ENCODE measurements around the gene ENO2. TPM values are rescaled to one million over a fixed set of nuclear protein-coding genes. Genes with fewer than 3 reads are reported as not detected.
"Not testable (repeated sequence)": the region's sequence is repeated elsewhere in the genome, so short reads cannot be mapped to it uniquely, and the experiment has no call there.

The ENO2 gene
- total RNA-seq, 1 experiment from 2014 or later = 166 TPM

DNA sequence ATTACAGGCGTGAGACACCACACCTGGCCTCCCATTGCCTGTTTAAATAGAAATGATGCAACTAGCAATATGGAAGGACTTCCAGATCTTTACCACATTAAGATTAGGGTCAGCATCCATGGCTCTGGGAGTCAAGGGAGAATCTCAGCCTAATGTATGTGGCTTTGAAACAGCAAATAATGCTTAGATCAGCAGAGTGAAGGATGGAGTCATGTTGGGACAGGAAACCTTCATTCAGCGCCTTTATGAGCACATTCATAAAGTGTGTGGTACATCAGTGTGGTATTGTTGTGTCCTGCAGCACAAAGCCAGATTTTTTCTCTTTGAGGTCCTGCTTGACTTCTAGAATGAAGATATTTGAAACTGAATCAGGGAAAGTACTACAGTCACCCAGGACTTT, 26.0 kb upstream of the ENO2 start:
- TF ChIP-seq CTCF (conservative IDR thresholded peaks at IDR 0.05) = no peak

DNA sequence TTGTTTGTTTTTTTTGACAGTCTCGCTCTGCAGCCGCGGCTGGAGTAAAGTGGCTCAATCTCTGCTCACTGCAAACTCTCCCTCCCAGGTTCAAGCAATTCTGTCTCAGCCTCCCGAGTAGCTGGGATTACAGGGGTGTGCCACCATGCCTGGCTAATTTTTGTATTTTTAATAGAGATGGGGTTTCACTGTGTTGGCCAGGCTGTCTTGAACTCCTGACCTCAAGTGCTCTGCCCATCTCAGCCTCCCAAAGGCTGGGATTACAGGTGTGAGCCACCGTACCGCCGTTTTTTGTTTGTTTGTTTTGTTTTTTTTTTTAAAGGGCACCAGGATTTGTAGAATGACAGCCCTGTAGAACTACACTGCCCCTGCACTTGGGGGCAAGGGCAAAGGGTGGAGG, 25.6 kb upstream of the ENO2 start:
- not testable (repeated sequence) for H2AFZ ChIP-seq (ENCODE audit: low read length); H3K56ac ChIP-seq (ENCODE audit: insufficient read length, low read depth, low read length); H2BK12ac ChIP-seq (ENCODE audit: insufficient read length, low read depth, low read length); H4K20me1 ChIP-seq (ENCODE audit: control insufficient read depth, insufficient read depth, insufficient read length); H3K9me3 ChIP-seq (ENCODE audit: control insufficient read depth, low read depth, low read length); H2BK20ac ChIP-seq (ENCODE audit: low read depth, low read length, poor library complexity, severe bottlenecking); H2BK120ac ChIP-seq (ENCODE audit: low read depth, low read length, poor library complexity, severe bottlenecking); H3K27ac ChIP-seq (ENCODE audit: insufficient read length, low read depth, low read length); H3K4ac ChIP-seq (ENCODE audit: low read depth, low read length); H3K79me2 ChIP-seq (ENCODE audit: insufficient read depth, low read length); H3K18ac ChIP-seq (ENCODE audit: insufficient read length, low read depth, low read length); H2BK5ac ChIP-seq (ENCODE audit: insufficient read length, low read length); H3K4me1 ChIP-seq (ENCODE audit: insufficient read depth, low read length); H3K79me1 ChIP-seq (ENCODE audit: insufficient read depth, low read depth, low read length, poor library complexity, severe bottlenecking); H3K9me3 Mint-ChIP-seq; H3K4me3 Mint-ChIP-seq; H3K9ac ChIP-seq (ENCODE audit: extremely low read depth, insufficient read length, low read length); H3K23ac ChIP-seq (ENCODE audit: insufficient read length, low read depth, low read length); DNase-seq; H4K8ac ChIP-seq (replicated peaks; ENCODE audit: insufficient read length, low read depth, low read length); H3K23me2 ChIP-seq (ENCODE audit: insufficient read length, low read depth, low read length, poor library complexity, severe bottlenecking); H2BK15ac ChIP-seq (ENCODE audit: low read depth, low read length); H3T11ph ChIP-seq (ENCODE audit: low read length); H4K5ac ChIP-seq (ENCODE audit: insufficient read length, low read depth, low read length); H4K91ac ChIP-seq (ENCODE audit: insufficient read length, low read depth, low read length); H3K27me3 ChIP-seq (ENCODE audit: insufficient read depth, low read length); H3K27me3 Mint-ChIP-seq (ENCODE audit: low read depth); H2AK5ac ChIP-seq (ENCODE audit: insufficient read length, low read length); H3K4me2 ChIP-seq (ENCODE audit: insufficient read depth, insufficient read length, low read length); H3K14ac ChIP-seq (ENCODE audit: insufficient read depth, low read length)
- Mint-ChIP-seq H3K27ac (peak overlapping the region in 1 of 3 experiments; percentile 47; a peak in 2 of 7 replicates), H3K4me1 (peaks cover 38 to 50% of the 10 kb centered on the region in 2 experiments), H3K36me3 (ENCODE audit: insufficient read depth in 1 of 3, low read depth in 3 of 3) (peaks cover 0 to 26% (median 23%) of the 10 kb centered on the region in 3 experiments; a peak in 5 of 7 replicates)
- no CpG with 5 or more reads among the region's 7 CpGs for WGBS (ENCODE audit: extremely low coverage, insufficient read length, low lambda C conversion rate)

More for the DNA sequence above, 26.0 kb upstream of the ENO2 start:
- H3K9me3 ChIP-seq (ENCODE audit: control insufficient read depth, low read depth, low read length) = no peaks in the 10 kb centered on the region
- no peak overlapping the region for H2BK12ac ChIP-seq (ENCODE audit: insufficient read length, low read depth, low read length)
- peaks cover 38 to 50% of the 10 kb centered on the region in 2 experiments for H3K4me1 Mint-ChIP-seq
- H3K27me3 Mint-ChIP-seq (ENCODE audit: low read depth) = no peaks in the 10 kb centered on the region
- H4K91ac ChIP-seq (ENCODE audit: insufficient read length, low read depth, low read length) = no peak overlapping the region
- H3K4ac ChIP-seq (ENCODE audit: low read depth, low read length) = no peak overlapping the region
- H3K23me2 ChIP-seq (ENCODE audit: insufficient read length, low read depth, low read length, poor library complexity, severe bottlenecking) = peaks cover 6% of the 10 kb centered on the region
- no peak overlapping the region for H3K9ac ChIP-seq (ENCODE audit: extremely low read depth, insufficient read length, low read length)
- no peaks in the 10 kb centered on the region for H3K79me1 ChIP-seq (ENCODE audit: insufficient read depth, low read depth, low read length, poor library complexity, severe bottlenecking)
- no peak overlapping the region for H3K23ac ChIP-seq (ENCODE audit: insufficient read length, low read depth, low read length)
- peaks cover 5% of the 10 kb centered on the region; the same call in 1 of the 2 replicates for H3K4me1 ChIP-seq (ENCODE audit: insufficient read depth, low read length)
- H3K14ac ChIP-seq (ENCODE audit: insufficient read depth, low read length) = no peak overlapping the region
- H2BK20ac ChIP-seq (ENCODE audit: low read depth, low read length, poor library complexity, severe bottlenecking) = no peak overlapping the region
- H3K27me3 ChIP-seq (ENCODE audit: insufficient read depth, low read length) = no peaks in the 10 kb centered on the region
- WGBS (ENCODE audit: extremely low coverage, insufficient read length, low lambda C conversion rate) = no CpG with 5 or more reads among the region's 2 CpGs
- no peak overlapping the region for H2BK5ac ChIP-seq (ENCODE audit: insufficient read length, low read length)
- H3T11ph ChIP-seq (ENCODE audit: low read length) = no peak overlapping the region
- no peak overlapping the region for H2AFZ ChIP-seq (ENCODE audit: low read length)
- H3K9me3 Mint-ChIP-seq = peaks cover 0 to 3% of the 10 kb centered on the region in 2 experiments; a peak in 2 of 5 replicates
- no peak overlapping the region for H4K8ac ChIP-seq (replicated peaks; ENCODE audit: insufficient read length, low read depth, low read length)
- H2AK5ac ChIP-seq (ENCODE audit: insufficient read length, low read length) = no peak overlapping the region
- H3K79me2 ChIP-seq (ENCODE audit: insufficient read depth, low read length) = no peaks in the 10 kb centered on the region
- H3K18ac ChIP-seq (ENCODE audit: insufficient read length, low read depth, low read length) = peak overlapping the region; percentile 60
- no peak overlapping the region for H3K27ac ChIP-seq (ENCODE audit: insufficient read length, low read depth, low read length)
- H3K4me2 ChIP-seq (ENCODE audit: insufficient read depth, insufficient read length, low read length) = no peak overlapping the region
- H3K56ac ChIP-seq (ENCODE audit: insufficient read length, low read depth, low read length) = no peak overlapping the region
- no peak for DNase-seq
- no peak overlapping the region for H4K5ac ChIP-seq (ENCODE audit: insufficient read length, low read depth, low read length)
- H2BK120ac ChIP-seq (ENCODE audit: low read depth, low read length, poor library complexity, severe bottlenecking) = no peak overlapping the region
- peak overlapping the region; percentile 47 to 91 (median 48); a peak in 5 of 7 replicates for H3K27ac Mint-ChIP-seq
- no peak overlapping the region for H2BK15ac ChIP-seq (ENCODE audit: low read depth, low read length)
- H3K36me3 Mint-ChIP-seq (ENCODE audit: insufficient read depth in 1 of 3, low read depth in 3 of 3) = peaks cover 0 to 27% (median 27%) of the 10 kb centered on the region in 3 experiments; a peak in 5 of 7 replicates
- H4K20me1 ChIP-seq (ENCODE audit: control insufficient read depth, insufficient read depth, insufficient read length) = no peaks in the 10 kb centered on the region
- H3K4me3 Mint-ChIP-seq = no peak overlapping the region

Data from H9 (cell line).